HepG2 (cell line): ENCODE data around the gene SERPINA3. TPM values are rescaled to one million over a fixed set of nuclear protein-coding genes. Genes with fewer than 3 reads are reported as not detected.

Source experiments
- ARID5B ChIP-seq: IDR thresholded peaks from 2 replicates; pipeline ENCODE4 v1.4.0; 2020; ENCODE audit warnings: mild to moderate bottlenecking, missing genetic modification reagents
- CHD2 ChIP-seq: IDR thresholded peaks from 2 replicates; pipeline ENCODE4 v1.6.1; 2011; ENCODE audit warnings: low read depth, low read length, improper control_type of control experiment
- FOXO1 ChIP-seq: sonication (generic); formaldehyde crosslinking; IDR thresholded peaks from 2 replicates; pipeline ENCODE4 v1.4.0; 2020; ENCODE audit warnings: missing genetic modification reagents
- GTF3A ChIP-seq: sonication (generic); formaldehyde crosslinking; conservative IDR thresholded peaks from 2 replicates; pipeline ENCODE4 v1.4.0; 2020; ENCODE audit warnings: mild to moderate bottlenecking, missing genetic modification reagents
- HNF4G ChIP-seq, 2 experiments: sonication (generic) in 1 of 2; formaldehyde crosslinking in 1 of 2; IDR thresholded peaks; 2 replicates each; pipeline versions ENCODE4 v1.4.0 to v1.6.1; 2011 to 2020; ENCODE audit warnings: borderline replicate concordance in 2 of 2, low read depth in 2 of 2, mild to moderate bottlenecking in 2 of 2, low read length in 1 of 2, missing genetic modification reagents in 1 of 2, moderate library complexity in 1 of 2
- HNRNPH1 ChIP-seq: fragments of 200-400 bp; formaldehyde crosslinking; optimal IDR thresholded peaks from 2 replicates; pipeline ENCODE3; 2017; ENCODE audit warnings: mild to moderate bottlenecking, low read depth, low read length
- KLF16 ChIP-seq, 2 experiments: sonication (generic) in 1 of 2; formaldehyde crosslinking in 1 of 2; IDR thresholded peaks; 2 replicates each; pipeline versions ENCODE4 v1.6.1 to v1.8.0; 2016 to 2023; ENCODE audit warnings: missing genetic modification reagents in 2 of 2, missing compliant biosample characterization in 1 of 2
- PBX2 ChIP-seq: IDR thresholded peaks from 2 replicates; pipeline ENCODE4 v1.6.1; 2016; ENCODE audit warnings: control low read depth
- RFXANK ChIP-seq: IDR thresholded peaks from 2 replicates; pipeline ENCODE4 v1.6.1; 2016
- SIN3B ChIP-seq: fragments of 150-350 bp; IDR thresholded peaks from 2 replicates; pipeline ENCODE4 v1.6.1; 2014; ENCODE audit warnings: low read length
- SMAD1 ChIP-seq: sonication (generic); formaldehyde crosslinking; IDR thresholded peaks from 2 replicates; pipeline ENCODE4 v1.4.0; 2020; ENCODE audit warnings: missing genetic modification reagents, low read depth, mild to moderate bottlenecking, borderline replicate concordance
- WIZ ChIP-seq: sonication (generic); formaldehyde crosslinking; IDR thresholded peaks from 2 replicates; pipeline ENCODE4 v1.5.1; 2020; ENCODE audit warnings: mild to moderate bottlenecking, missing genetic modification reagents
- ZBTB38 ChIP-seq: sonication (generic); formaldehyde crosslinking; IDR thresholded peaks from 2 replicates; pipeline ENCODE4 v1.5.1; 2020; ENCODE audit warnings: mild to moderate bottlenecking, missing genetic modification reagents
- ZNF3 ChIP-seq: IDR thresholded peaks from 2 replicates; pipeline ENCODE4 v1.7.0; 2017; ENCODE audit warnings: inconsistent platforms
- ZNF446 ChIP-seq: sonication (generic); formaldehyde crosslinking; IDR thresholded peaks from 2 replicates; pipeline ENCODE4 v1.5.0; 2020; ENCODE audit warnings: mild to moderate bottlenecking, missing genetic modification reagents
- ZNF530 ChIP-seq: sonication (generic); formaldehyde crosslinking; IDR thresholded peaks from 2 replicates; pipeline ENCODE4 v1.5.0; 2020; ENCODE audit warnings: low read depth, mild to moderate bottlenecking, missing genetic modification reagents
- ZNF572 ChIP-seq: sonication (generic); formaldehyde crosslinking; IDR thresholded peaks from 2 replicates; pipeline ENCODE4 v1.5.1; 2020; ENCODE audit warnings: mild to moderate bottlenecking, missing genetic modification reagents
- ZNF607 ChIP-seq: sonication (generic); formaldehyde crosslinking; IDR thresholded peaks from 2 replicates; pipeline ENCODE4 v1.5.1; 2020; ENCODE audit warnings: missing genetic modification reagents, mild to moderate bottlenecking, borderline replicate concordance
- ZNF615 ChIP-seq: sonication (generic); formaldehyde crosslinking; IDR thresholded peaks from 2 replicates; pipeline ENCODE4 v1.5.0; 2020; ENCODE audit warnings: mild to moderate bottlenecking, missing genetic modification reagents, borderline replicate concordance
- ZNF775 ChIP-seq: sonication (generic); formaldehyde crosslinking; IDR thresholded peaks from 2 replicates; pipeline ENCODE4 v1.4.0; 2020; ENCODE audit warnings: missing genetic modification reagents, mild to moderate bottlenecking, moderate library complexity, borderline replicate concordance
- ZNF850 ChIP-seq: sonication (generic); formaldehyde crosslinking; conservative IDR thresholded peaks from 2 replicates; pipeline ENCODE4 v1.9.0; 2021; ENCODE audit warnings: mild to moderate bottlenecking, missing genetic modification reagents
- polyA plus RNA-seq, 8 experiments: library from polyadenylated mRNA; depleted of rRNA in 3 of 8; stranded (reverse) in 7 of 8; unstranded in 1 of 8; fragments of >200 nt; fragmentation: Illumina TruSeq in 4 of 8; extraction: Trizol in 4 of 8; gene quantifications; 2 replicates each; pipeline versions ENCODE4 v1.2.1 to v1.2.3, GENCODE V29; 2011 to 2016; ENCODE audit warnings: low read depth in 4 of 8, missing spikeins in 1 of 8, mixed read lengths in 1 of 8; ENCODE audit not compliant: insufficient read depth in 1 of 8
- total RNA-seq, 5 experiments: library from RNA; depleted of rRNA; stranded (reverse); fragments of >200 nt; fragmentation: Illumina TruSeq; extraction: Trizol; gene quantifications; 2 replicates each; pipeline ENCODE4 v1.2.3, GENCODE V29; 2016; ENCODE audit warnings: low read depth in 1 of 5
- TF ChIP-seq, protein P1 (sequence below): sonication (generic); formaldehyde crosslinking; conservative IDR thresholded peaks from 2 replicates; pipeline ENCODE4 v1.8.0; 2022; ENCODE audit warnings: low read depth, missing genetic modification reagents
- TF ChIP-seq, protein P2 (sequence below): IDR thresholded peaks from 2 replicates; pipeline ENCODE4 v1.6.1; 2016; ENCODE audit warnings: missing genetic modification reagents, missing compliant biosample characterization

Gene SERPINA3
- total and polyA plus RNA-seq, 2 of the 13 experiments (the other 11 are each of a cell fraction or from before 2014, with no cell fraction given), result 825 to 2,200 TPM

DNA sequence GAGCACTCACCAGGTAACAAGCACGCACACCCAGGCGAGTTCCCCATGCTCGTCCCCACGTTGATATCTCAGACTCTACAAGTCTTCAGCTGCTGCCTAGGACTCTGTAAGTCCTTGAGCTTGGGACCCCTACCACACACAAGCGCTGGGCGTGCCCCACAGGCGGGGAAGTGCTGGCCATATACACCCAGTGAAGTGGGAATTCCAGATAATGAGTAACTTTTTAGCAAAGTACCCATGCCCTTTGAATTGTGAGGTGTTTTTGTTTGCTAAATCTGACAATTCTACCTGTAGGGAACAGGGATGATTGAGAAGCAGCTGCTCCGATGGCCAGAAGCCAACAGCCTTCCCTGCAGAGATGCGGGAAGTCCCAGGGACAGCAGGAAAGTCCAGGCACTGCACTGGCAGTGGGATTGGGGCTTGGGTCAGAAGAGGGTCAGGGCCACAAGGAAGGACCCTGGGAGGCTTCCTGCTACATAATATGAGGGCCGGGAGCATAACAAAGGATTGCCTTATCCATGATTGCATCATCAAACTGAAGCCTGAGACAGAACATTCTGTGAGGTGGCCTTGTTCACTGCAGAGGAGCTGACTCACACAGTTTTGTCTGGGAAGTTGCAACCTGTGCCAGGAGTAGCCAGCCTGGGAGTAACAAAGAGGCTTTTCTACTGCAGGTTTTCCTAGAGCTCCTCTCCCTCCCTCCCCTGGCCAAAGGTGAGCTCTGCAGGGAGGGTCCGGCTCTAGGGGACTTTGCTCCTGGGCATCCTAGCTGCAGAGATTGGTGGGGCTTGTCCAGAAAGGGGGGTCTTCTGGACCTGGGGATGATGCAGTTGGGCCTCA lies 13.2 kb upstream of the SERPINA3 start (continued):
- TF ChIP-seq ZNF850 (CRISPR knock-in tag) (no peak), WIZ (no peak), FOXO1 (CRISPR knock-in tag) (peak; percentile 91), ZNF615 (no peak), SMAD1 (CRISPR knock-in tag) (no peak), HNF4G (IDR thresholded peaks at IDR 0.05; ENCODE audit: borderline replicate concordance, low read depth, low read length) (peak; percentile 90), HNF4G (CRISPR knock-in tag; IDR thresholded peaks at IDR 0.05; ENCODE audit: borderline replicate concordance, low read depth) (peak; percentile 78), SIN3B (0 out of 2 replicates have a peak, but pooled peaks have one; percentile 10), ZNF607 (CRISPR knock-in tag) (no peak), PBX2 (CRISPR knock-in tag) (peak; percentile 44; the same call in 1 of the 2 replicates), CHD2 (no peak), ZNF3 (CRISPR knock-in tag) (no peak), KLF16 (CRISPR knock-in tag; IDR thresholded peaks at IDR 0.05) (peak in 1 of 2 experiments; percentile 86; a peak in 2 of 4 replicates), HNRNPH1 (no peak), ZNF572 (CRISPR knock-in tag) (peak; percentile 72; the same call in 1 of the 2 replicates), ZNF530 (CRISPR knock-in tag) (no peak), RFXANK (CRISPR knock-in tag) (no peak), GTF3A (CRISPR knock-in tag) (0 out of 2 replicates have a peak, but pooled peaks have one; percentile 50), ZBTB38 (CRISPR knock-in tag) (0 out of 2 replicates have a peak, but pooled peaks have one; percentile 14), ZNF446 (CRISPR knock-in tag) (no peak), ZNF775 (CRISPR knock-in tag) (no peak), ARID5B (CRISPR knock-in tag) (peak; percentile 99)
- TF ChIP-seq, protein P1, sequence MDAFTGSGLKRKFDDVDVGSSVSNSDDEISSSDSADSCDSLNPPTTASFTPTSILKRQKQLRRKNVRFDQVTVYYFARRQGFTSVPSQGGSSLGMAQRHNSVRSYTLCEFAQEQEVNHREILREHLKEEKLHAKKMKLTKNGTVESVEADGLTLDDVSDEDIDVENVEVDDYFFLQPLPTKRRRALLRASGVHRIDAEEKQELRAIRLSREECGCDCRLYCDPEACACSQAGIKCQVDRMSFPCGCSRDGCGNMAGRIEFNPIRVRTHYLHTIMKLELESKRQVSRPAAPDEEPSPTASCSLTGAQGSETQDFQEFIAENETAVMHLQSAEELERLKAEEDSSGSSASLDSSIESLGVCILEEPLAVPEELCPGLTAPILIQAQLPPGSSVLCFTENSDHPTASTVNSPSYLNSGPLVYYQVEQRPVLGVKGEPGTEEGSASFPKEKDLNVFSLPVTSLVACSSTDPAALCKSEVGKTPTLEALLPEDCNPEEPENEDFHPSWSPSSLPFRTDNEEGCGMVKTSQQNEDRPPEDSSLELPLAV (CRISPR knock-in tag), result no peak
- TF ChIP-seq, protein P2, sequence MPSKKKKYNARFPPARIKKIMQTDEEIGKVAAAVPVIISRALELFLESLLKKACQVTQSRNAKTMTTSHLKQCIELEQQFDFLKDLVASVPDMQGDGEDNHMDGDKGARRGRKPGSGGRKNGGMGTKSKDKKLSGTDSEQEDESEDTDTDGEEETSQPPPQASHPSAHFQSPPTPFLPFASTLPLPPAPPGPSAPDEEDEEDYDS (CRISPR knock-in tag), result no peak
